D721Med (cell line): ENCODE data around the gene DHX58.
A peak's percentile ranks its signal among the peaks of the same experiment; 100 is the strongest.

Experiments used
- DNase-seq: peaks from one replicate; pipeline ENCODE4 v3.0.0; 2011; ENCODE audit warnings: low spot score; ENCODE audit not compliant: insufficient read length
- FAIRE-seq: peaks from 2 replicates; lab custom pipeline; 2011; peaks lifted over from hg19 to GRCh38; lab: Jason Lieb, UNC
- TF ChIP-seq, protein P1 (sequence below): IDR thresholded peaks from 2 replicates; pipeline ENCODE4 v1.5.1; 2012; ENCODE audit warnings: mild to moderate bottlenecking, control low read depth; ENCODE audit not compliant: insufficient read depth; ENCODE audit errors: missing control alignments

DHX58 gene

GRCh38 chr17:42107124-42107523 is 5.4 kb downstream of the DHX58 start:
- DNase-seq (no peak), FAIRE-seq (no peak)
- TF ChIP-seq, protein P1, sequence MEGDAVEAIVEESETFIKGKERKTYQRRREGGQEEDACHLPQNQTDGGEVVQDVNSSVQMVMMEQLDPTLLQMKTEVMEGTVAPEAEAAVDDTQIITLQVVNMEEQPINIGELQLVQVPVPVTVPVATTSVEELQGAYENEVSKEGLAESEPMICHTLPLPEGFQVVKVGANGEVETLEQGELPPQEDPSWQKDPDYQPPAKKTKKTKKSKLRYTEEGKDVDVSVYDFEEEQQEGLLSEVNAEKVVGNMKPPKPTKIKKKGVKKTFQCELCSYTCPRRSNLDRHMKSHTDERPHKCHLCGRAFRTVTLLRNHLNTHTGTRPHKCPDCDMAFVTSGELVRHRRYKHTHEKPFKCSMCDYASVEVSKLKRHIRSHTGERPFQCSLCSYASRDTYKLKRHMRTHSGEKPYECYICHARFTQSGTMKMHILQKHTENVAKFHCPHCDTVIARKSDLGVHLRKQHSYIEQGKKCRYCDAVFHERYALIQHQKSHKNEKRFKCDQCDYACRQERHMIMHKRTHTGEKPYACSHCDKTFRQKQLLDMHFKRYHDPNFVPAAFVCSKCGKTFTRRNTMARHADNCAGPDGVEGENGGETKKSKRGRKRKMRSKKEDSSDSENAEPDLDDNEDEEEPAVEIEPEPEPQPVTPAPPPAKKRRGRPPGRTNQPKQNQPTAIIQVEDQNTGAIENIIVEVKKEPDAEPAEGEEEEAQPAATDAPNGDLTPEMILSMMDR, result no peak

GRCh38 chr17:42106009-42106408 is 6.5 kb downstream of the DHX58 start:
- TF ChIP-seq, protein P1, result no peak
- DNase-seq, result no peak
- no peak for FAIRE-seq

DNA sequence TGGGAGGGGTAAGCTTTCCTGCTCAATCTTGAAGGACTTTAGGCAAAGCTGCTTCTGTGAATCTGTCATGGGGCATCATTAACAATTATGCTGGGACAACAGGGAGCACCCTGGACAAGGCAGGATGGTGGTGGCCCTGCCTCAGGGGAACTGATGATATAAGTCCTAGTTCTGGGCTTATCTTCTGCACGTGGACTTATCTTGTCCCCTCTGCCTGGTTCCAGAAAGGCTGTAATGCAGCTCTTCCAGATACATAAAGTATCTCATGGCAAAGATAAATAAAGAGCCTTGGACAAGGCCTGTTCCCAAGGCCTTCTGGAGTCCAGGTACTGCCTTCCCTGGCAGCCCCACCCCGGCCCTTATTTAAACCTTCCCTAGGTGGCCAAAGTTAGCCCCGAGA is 8.2 kb downstream of the DHX58 start:
- FAIRE-seq, result no peak
- no peak for DNase-seq

DNA sequence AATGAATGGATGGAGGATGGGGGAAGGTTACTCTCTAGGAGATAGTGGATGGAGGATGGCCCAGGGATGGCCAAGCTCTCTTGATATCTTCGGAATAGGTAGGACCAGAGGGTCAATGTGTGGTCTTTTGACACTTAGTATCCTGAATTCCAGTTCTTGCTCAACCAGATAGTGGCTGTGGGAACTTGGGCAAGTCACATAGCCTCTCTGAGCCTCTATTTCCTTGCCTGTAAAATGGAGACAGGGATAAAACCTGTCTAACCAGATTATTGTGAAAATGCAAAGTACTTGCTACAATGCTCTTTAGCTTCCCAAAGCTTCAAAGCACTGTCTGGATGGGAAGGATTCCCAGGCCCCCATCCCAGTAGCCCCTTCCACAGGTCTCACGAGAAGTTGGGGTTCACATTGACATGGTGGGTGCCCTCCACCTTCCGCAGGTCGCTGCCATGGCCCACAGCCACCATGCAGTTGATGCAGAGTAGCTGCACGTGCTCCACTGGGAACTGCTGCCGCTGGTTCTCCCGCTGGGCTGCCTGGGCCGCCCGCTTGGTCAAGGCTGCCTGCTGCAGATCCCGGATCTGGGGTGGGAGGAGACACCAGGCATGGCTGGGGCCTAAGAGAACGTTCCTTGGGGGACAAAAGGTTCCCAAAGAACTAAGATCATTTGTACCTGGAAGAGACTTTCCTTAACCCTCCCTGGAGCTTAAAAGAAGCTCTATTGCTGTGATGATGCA is 9.1 kb downstream of the DHX58 start:
- no peak for DNase-seq
- no peak for FAIRE-seq
- TF ChIP-seq, protein P1, result no peak

More for the DNA sequence above, 8.2 kb downstream of the DHX58 start:
- TF ChIP-seq, protein P1, result no peak

- DNase-seq (peak; percentile 95), FAIRE-seq (no peak)
- TF ChIP-seq, protein P1, result peak; percentile 97
Observed at GRCh38 chr17:42101513-42102292, 10.8 kb downstream of the DHX58 start.

- TF ChIP-seq, protein P1, result no peak
- DNase-seq (no peak), FAIRE-seq (no peak)
Observed at GRCh38 chr17:42098730-42099399, 13.6 kb downstream of the DHX58 start.
